ENCODE data around the gene HDAC9.

DNA sequence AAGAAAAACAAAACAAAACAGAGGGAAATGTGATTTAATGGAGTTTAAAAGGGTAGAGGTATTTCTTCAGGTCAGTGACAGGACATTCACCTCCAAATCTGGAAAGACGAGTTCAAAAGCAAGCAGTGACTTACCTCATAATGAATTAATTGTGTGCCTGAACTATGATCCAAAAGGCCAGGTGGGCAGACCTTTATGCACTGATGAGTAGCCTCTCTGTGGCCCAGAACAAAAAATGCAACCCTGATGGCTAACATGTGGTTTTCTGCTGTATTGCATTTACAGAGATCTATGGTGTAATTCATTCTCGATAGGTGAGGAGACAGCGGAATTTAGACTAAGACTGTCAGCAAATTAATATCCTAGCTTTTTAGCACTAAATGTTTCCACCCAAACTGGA, 142.0 kb downstream of the HDAC9 start:
- TF ChIP-seq CTCF (IDR thresholded peaks at IDR 0.05; ENCODE audit: insufficient read depth, low read length, poor library complexity, severe bottlenecking): no peak
- no peak for TF ChIP-seq EZH2phosphoT487 (conservative IDR thresholded peaks at IDR 0.05; ENCODE audit: low read length)
